HL-60/S4 treated with retinoic acid at 250 ng/mL for 4 days and 3 days (cell line): ENCODE results near the gene CMSS1.

Source experiments
- in situ Hi-C: fragments of 300-500 bp; cut with MboI; formaldehyde crosslinking; loops from 2 replicates; pipeline ENCODE4 v1.7.0; 2022; ENCODE audit warnings: low sequenced_read_pairs

The CMSS1 gene

GRCh38 chr3:100042166-100042981 is 224.7 kb downstream of the CMSS1 start:
- in situ Hi-C loops = no loop called here

GRCh38 chr3:100043271-100043670 is 225.6 kb downstream of the CMSS1 start:
- in situ Hi-C loops = no loop called here

GRCh38 chr3:100044369-100044768 is 226.7 kb downstream of the CMSS1 start:
- in situ Hi-C loops = no loop called here

GRCh38 chr3:100045696-100046095 is 228.0 kb downstream of the CMSS1 start:
- in situ Hi-C loops = no loop called here

- in situ Hi-C loops = no loop called here
Observed at GRCh38 chr3:100046986-100047385, 229.3 kb downstream of the CMSS1 start.

GRCh38 chr3:100047455-100048141 is 229.9 kb downstream of the CMSS1 start:
- in situ Hi-C loops = no loop called here

- in situ Hi-C loops = no loop called here
Observed at GRCh38 chr3:100048248-100048647, 230.6 kb downstream of the CMSS1 start.

GRCh38 chr3:100051513-100051912 is 233.9 kb downstream of the CMSS1 start:
- in situ Hi-C loops = loop anchor here (25.0 kb wide), 1 partner anchor 186 kb away; no protein-coding TSS in a partner anchor

- in situ Hi-C loops = loop anchor here (25.0 kb wide), 1 partner anchor 183 kb away; no protein-coding TSS in a partner anchor
Observed at GRCh38 chr3:100053951-100054620, 236.4 kb downstream of the CMSS1 start.

- in situ Hi-C loops = loop anchor here (25.0 kb wide), 1 partner anchor 179 kb away; no protein-coding TSS in a partner anchor
Observed at GRCh38 chr3:100057716-100058575, 240.3 kb downstream of the CMSS1 start.

GRCh38 chr3:100059472-100059871 is 241.8 kb downstream of the CMSS1 start:
- in situ Hi-C loops = loop anchor here (25.0 kb wide), 1 partner anchor 178 kb away; no protein-coding TSS in a partner anchor

- in situ Hi-C loops = loop anchor here (25.0 kb wide), 1 partner anchor 176 kb away; no protein-coding TSS in a partner anchor
Observed at GRCh38 chr3:100060685-100061484, 243.2 kb downstream of the CMSS1 start.

- in situ Hi-C loops = loop anchor here (25.0 kb wide), 1 partner anchor 175 kb away; no protein-coding TSS in a partner anchor
Observed at GRCh38 chr3:100062665-100063064, 245.0 kb downstream of the CMSS1 start.

GRCh38 chr3:100063929-100064461 is 246.3 kb downstream of the CMSS1 start:
- in situ Hi-C loops = loop anchor here (25.0 kb wide), 1 partner anchor 173 kb away; no protein-coding TSS in a partner anchor

GRCh38 chr3:100067589-100067988 is 249.9 kb downstream of the CMSS1 start:
- in situ Hi-C loops = loop anchor here (25.0 kb wide), 1 partner anchor 170 kb away; no protein-coding TSS in a partner anchor

- in situ Hi-C loops = loop anchor here (25.0 kb wide), 1 partner anchor 168 kb away; no protein-coding TSS in a partner anchor
Observed at GRCh38 chr3:100068826-100069225, 251.2 kb downstream of the CMSS1 start.

- in situ Hi-C loops = loop anchor here (25.0 kb wide), 1 partner anchor 168 kb away; no protein-coding TSS in a partner anchor
Observed at GRCh38 chr3:100069472-100069871, 251.8 kb downstream of the CMSS1 start.

- in situ Hi-C loops = loop anchor here (25.0 kb wide), 1 partner anchor 165 kb away; no protein-coding TSS in a partner anchor
Observed at GRCh38 chr3:100072326-100073048, 254.8 kb downstream of the CMSS1 start.
